HG03457 (cell line): ENCODE results near the gene OR6Y1.

Experiments
- ATAC-seq: cut with Tn5 transposase; IDR thresholded peaks from one replicate; pipeline ENCODE4 v1.9.1; 2021; ENCODE audit warnings: moderate number of reproducible peaks; ENCODE audit not compliant: unreplicated experiment

Gene OR6Y1, protein sequence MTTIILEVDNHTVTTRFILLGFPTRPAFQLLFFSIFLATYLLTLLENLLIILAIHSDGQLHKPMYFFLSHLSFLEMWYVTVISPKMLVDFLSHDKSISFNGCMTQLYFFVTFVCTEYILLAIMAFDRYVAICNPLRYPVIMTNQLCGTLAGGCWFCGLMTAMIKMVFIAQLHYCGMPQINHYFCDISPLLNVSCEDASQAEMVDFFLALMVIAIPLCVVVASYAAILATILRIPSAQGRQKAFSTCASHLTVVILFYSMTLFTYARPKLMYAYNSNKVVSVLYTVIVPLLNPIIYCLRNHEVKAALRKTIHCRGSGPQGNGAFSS

DNA sequence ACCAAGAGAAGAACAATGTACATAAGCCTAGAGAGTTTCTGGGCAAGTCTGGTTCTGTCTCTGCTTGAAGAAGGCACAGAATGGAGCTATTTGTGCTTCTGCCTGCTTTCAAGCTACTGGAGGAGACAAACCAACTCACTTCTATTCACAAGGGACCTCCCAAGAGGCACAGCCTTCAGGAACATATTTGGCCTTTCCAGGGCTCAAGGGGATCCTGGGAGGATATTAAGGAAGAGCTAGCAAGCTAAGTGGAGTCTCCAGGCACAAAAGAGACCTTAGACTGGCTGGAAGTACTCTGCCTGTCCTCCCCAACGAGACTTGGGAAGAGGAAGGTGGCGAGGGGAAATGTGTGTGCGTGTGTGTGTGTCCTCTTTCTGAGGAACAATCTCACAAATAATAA lies at the start of gene OR6Y1:
Gene OR6Y1, minus strand, starts transcription at position 54 of the 400 bp plus-strand sequence. CDS start 6,300 bp downstream, outside the sequence.
- no peak for ATAC-seq

DNA sequence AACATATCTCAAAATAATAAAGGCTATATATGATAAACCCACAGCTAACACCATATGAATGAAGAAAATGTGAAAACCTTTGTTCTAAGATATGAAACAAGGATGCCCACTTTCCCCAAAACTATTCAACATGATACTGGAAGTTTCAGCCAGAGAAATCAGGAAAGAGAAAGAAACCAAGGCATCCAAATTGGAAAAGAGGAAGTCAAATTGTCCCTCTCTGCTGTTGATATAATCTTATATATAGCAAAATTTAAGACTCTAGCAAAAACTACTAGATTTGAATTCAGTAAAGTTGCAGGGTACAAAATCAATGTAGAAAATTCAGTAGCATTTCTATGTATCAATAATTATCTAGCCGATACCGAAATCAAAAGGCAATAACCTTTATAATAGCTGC lies 46.5 kb upstream of the OR6Y1 start:
- no peak for ATAC-seq

DNA sequence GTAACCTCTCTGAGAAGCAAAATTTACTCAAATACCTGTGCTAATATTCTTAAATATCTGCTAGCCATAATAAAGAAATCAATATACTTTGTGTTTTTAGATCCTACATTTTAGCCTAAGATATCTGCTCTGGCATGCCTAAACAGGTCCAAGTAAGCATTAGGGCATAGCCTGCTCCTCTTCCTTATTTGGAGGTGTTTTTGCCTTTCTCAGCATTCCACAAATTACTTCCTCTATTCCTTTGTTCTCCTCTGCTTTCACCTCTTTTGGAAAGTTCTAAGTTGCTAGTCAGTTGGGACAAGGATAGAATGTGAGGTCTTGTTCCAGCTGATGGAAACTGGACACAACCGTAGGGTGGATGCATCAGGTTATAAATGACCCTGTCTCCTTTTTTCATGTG lies 32.7 kb upstream of the OR6Y1 start:
- ATAC-seq: no peak

DNA sequence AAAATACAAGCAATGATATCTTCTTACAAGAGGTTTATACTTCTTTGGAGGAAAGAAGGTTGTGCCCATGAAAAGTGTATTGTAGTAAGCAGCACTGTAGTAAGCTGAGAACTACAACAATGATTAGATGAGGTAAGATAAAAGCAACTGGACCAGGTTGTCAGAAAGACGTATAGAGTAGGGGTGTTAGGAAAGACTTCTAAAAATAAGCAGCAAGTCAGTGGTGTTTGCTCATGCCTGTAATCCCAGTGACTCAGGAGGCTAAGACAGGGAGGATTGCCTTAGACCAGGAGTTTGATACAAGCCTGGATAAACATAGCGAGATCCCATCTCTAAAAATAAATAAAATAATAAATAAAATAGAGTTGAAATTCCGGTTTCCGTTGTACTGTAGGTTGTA lies 29.8 kb upstream of the OR6Y1 start:
- no peak for ATAC-seq

DNA sequence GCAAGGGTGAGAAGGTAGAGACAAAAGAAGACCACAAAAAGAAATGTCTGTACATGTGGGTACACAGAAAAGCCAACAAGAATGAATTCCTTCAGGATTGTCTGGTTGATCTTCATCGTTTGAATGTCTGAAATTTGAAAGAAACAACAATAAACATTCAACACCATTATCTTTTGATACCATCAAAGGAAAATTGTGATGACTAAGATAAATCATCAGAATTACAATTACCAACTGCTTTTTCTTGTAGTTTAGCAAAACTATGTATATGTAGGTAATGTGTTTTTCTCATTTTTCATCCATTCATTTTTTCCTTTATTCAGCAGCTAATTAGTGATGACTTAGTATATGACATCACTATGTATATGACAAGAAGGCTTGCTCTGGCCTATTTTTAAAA lies 25.5 kb upstream of the OR6Y1 start, which contains the start of gene OR10X1:
Gene OR10X1, minus strand, starts transcription at position 167 of the 400 bp plus-strand sequence. Its CDS starts 0 bp downstream, at position 167.
- no peak for ATAC-seq

DNA sequence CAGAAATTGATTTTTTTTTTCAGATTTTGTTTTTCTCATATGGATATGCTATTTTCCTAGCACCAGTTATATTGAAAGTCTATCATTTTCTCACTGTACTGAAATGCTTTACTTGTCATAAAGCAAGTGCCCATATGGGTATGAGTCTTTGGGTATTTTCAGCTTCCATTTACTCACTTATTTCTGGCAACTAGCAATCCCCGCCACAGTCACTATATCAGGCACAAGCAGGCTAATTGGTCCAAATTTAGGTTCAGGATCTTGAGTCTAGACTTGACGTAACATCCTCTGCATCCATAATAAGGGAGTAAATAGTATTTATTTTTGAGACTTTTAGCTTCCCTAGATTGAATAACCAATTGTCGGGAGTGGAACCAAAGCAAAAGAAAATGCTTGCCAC lies 23.4 kb upstream of the OR6Y1 start:
- ATAC-seq: no peak

DNA sequence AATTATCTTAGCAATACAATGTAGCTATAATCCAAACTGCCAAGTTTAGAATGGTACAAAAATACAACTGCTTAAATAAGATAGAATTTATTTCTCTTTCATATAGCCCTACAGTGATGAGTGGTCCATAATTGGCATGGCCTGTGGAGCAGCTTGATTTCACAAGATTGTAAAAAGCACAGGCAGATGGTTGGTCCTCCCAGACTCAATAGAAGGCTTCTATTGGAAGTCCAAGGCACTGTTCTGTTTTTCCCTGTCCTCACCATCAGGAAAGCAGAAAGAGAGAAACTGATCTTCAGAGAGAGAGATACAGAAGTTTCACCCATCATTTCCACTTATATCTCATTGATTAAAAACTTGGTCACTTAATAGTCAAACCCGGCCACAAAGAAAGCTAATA lies 18.0 kb upstream of the OR6Y1 start:
- ATAC-seq: no peak

DNA sequence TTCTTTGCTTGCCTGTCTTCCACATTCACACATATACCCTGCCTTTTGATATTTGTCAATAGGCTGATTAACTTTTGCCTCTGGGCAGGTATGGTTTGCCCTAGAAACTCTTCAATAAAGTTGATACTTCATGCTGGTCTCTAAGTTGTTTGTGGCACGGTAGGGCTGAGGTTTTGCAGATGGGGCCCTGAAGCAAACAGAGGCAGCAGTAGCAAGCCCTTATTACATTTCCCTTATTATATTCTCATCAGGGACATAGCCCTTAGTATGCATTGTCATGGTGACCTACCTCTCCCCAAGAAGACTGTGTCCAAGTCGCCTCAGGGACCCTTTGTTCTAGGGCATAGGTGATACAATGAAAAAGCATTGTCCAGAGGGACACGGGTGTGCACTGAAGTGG lies 16.3 kb upstream of the OR6Y1 start, which contains the start of gene OR6P1:
Gene OR6P1, minus strand, starts transcription at position 101 of the 400 bp plus-strand sequence. CDS start 6,976 bp downstream, outside the sequence.
- ATAC-seq: no peak

DNA sequence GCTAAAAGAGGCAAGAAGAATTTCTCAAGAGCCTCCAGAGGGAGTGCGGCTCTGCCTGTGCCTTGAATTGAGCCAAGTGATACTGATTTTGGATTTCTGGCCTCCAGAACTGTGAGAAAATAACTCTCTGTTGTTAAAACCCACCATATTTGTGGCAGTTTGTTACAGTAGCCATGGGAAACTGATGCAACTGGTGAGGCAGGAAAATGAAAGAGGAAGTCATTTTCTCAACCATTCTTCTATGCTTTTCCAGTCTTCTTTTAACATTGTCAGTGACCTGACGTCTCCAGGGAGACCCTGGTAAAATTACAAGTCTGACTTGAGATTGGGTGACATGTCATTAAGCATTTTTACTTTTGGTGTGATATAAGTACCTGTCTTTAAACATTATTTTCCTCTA lies 10.4 kb upstream of the OR6Y1 start:
- no peak for ATAC-seq

DNA sequence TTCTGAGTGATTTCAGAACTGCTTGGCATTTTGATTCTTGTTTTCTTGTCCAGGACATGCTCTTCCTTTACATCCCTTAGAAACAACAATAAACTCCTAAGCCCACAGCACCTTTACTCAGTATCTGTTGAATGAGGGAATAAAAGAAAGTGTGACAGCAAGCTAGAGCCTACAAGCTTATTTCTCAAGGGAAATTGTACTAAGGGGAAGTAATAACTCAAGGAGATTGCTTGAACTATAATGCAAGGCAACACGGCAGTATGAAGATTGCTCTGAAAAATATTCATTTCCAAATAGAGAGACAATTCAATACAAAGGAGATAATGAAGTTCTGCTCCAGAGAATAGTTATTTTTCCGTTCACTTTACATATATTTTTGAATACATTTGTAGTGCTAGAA lies 9.6 kb upstream of the OR6Y1 start:
- no peak for ATAC-seq

DNA sequence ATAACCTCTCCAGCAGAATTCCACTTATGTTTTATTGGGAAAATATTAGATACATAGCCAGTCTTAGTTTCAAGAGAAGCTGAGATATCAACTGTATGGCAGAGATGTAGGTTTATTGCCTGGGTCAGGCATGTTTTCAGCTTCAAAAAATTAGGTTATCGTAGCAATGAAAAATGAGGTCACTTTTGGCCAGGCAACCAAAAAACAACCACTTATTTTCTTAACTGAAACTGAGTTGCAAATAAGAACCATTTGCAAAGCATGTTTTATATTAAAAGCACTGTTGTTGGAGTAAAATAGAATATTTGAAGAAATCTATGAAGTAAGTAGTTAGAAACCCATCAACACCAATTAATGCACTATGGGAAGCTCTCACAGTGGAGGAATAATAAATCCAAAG lies 5.5 kb upstream of the OR6Y1 start:
- ATAC-seq: no peak

DNA sequence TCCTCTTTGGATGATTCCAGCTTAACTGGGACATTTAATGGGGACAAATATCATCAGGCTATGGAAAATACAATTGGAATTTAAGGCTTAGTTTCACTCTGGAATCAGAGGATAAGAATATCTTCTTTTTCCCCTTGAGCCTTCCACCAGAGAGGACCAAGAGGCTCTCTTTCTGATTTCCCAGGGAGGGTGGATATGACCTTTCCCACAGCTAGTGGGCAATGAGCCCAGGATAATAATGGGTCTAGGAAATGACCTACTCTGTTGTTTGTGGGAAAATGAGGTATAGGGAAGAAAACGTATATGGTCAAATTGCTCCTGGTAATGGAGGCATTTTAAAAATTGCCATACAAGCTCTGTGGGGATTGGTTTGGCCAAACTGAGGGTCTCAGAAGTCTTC lies 1.9 kb downstream of the OR6Y1 start:
- no peak for ATAC-seq

DNA sequence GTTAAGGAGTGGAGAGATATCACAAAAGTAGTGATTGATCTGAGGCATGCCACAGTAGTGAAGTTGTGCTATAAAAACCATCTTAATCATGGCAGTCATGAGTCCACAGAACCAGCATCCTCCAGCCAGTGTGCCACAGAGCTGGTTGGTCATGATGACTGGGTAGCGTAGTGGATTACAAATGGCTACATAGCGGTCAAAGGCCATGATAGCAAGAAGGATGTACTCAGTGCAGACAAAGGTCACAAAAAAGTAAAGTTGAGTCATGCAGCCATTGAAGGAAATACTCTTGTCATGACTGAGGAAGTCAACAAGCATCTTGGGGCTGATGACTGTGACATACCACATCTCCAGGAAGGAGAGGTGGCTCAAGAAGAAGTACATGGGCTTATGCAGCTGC lies 6.7 kb downstream of the OR6Y1 start:
- ATAC-seq: no peak

DNA sequence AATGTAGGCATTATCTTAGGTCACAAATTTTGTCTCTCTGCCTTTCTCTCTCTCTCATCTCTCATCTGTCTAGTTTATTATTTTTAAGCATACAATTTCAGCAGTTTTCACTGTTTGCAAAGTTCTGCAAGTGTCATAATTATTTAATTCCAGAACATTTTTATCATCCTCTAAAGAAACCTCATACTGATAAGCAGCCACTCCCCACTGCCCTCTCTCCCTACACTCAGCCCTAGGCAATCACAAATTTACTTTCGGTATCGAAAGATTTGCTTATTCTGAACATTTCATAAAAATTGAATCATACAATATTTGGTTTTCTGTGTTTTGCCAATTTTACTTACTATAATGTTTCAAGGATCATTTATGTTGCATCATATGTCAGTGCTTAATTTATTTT lies 16.6 kb downstream of the OR6Y1 start:
- no peak for ATAC-seq

DNA sequence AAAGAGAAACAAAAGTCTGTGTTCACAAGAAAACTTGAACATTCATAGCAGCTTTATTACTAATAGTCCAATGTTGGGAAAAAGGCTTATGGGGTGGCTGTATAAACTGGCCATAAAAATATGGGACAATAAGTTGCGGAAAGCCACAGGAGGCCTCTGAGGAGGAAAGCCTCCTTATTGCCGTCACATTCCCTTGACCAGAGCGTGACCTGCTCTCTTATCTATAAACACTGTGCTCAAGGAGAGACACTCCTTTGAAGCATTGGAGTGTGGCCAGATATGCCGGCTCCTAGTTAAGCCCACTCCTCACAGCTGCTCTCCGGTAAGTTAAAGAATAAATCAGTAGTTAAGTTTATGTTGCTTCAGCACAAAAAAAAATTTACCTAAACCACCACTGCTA lies 19.7 kb downstream of the OR6Y1 start:
- no peak for ATAC-seq

DNA sequence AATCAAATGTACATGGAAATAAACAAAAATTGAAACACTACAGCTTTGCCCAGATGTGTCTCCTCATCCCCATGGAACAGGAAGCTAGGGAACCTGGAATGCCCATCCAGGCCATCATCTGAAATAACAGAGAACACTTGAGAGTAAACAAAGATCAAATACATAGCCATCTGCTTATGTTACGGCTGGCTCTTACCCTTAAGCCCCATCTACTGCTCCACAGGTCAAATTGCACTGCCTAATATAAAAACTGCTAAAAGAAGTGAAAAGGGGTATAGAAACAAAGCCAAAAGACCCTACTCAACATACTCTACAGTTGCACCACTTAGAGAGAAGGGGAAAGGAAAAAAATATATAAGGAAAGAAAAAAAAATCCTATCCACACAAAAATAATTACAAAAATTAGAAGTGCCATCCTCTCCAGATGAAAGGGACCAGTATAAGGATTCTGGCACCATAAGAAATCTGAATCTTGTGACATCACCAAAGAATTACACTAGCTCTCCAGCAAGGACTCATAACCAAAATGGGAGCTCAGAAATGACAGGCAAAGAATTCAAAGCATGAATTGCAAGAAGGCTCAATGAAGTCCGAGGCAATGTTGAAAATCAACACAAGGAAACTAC lies 26.9 kb downstream of the OR6Y1 start:
- no peak for ATAC-seq

DNA sequence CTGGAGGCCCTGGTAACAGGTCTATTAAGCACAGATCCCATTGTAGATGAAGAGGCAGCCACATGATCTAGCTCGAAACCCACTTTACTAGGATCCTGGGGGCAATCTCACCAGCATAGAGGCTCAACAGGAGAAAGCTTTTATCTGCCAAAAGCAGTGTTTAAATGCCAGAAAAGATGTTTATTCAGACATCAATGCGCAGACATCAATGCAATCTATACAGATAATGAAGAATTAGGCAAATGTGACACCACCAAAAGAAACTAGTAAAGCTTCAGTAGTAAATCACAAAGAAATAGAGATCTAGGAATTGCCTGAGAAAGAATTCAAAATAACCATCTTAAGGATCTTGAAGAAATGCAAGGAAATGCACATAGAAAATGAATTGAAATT lies 32.5 kb downstream of the OR6Y1 start:
- no peak for ATAC-seq

DNA sequence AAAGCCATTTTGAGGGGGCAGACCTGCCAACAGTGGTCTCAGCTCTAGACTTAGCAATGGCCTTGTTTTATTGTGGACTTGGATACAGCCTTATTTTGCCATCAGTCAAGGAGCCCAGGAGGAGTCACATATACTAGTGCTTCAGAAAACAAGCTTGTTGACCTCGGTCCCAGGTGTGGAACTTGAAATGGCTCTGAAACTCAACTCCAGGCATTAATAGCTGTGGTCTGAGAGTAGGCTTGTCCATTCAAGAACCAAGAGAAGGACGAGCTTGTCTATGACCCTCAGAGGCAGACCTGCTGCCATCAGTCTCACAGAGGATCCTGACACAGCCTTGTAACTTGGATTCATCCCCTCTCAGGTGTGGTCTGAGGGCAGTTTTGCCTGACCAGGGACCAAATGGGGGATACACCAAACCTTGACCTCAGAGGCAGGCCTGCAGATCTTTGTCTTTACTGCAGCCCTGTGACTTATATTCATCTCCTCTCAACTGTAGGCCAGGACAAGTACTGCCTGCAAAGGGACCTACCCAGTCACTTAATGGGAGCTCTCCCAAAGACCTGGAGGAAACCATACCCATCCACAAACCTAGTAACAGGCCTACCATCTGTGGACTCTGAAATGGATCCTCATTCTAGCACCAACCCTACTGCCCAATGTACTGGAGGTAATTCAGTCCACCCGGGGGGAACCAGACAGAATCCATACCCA lies 33.1 kb downstream of the OR6Y1 start:
- no peak for ATAC-seq

DNA sequence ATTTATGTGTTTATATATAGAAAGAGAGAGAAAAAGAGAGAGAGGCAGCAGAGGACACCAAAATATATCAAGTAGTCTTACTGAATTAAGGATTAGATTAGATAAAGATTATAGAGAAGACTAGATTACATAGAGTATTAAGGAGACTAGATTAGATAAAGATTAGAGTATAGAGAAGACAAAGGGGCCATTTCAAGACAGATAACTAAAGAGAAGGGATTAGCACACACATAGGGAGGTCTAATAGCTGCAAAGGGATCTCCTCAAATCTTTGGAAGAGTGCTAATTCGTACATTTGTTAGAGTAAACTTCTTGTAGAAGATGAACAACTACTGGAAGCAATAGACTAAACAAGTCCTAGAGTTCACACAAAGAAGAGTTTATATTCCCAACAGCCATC lies 34.2 kb downstream of the OR6Y1 start:
- no peak for ATAC-seq

DNA sequence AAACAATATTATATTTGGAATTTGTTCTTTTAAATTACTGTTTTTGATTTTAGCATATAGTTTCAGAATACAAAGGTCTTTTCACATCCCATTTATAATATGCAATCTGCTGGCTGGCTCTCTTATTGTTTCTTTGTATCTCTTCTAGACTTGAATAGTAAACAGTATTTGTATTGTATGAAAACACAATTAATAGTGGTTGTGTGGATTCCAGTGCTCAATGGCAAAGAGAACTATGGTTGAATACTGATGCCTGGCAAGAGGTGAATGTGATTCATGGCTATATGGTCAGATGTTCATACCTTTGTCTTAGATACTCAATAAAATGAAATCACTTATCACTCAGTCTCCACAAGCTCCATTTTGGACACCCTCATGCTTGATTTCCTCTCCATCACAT lies 37.2 kb downstream of the OR6Y1 start:
- no peak for ATAC-seq

DNA sequence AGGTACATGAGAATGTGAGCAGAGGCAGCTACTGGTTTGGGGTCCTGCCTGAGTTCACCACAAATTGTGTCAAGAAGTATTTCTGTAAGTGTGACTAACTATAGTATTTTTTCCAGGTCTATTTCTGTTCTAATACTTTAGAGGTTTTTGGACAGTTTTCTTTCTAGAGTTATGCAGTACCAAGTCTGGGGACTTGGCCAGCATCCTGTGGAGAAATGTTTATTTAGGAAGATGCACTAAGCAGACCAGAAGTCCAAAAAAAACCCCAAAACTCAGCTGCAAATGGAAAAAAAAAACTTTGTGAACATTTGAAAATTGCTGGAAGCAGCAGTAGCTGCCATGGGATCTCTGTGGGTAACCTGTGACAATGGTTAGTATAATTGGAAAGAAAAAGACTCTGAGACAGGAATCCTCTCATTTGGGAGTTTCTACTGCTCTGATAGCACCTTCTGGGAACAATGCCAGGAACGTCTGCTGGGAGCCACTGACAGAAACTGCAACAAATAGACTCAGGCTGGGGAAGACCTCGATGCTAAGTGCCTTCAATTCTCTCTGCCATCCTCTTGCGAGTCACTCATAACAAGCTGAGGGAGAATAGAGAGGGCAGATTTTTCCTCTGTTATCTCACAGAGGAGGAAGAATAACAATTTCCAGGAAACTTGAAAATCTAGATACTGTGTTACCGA lies 44.6 kb downstream of the OR6Y1 start:
- ATAC-seq: no peak
